GM12878 (cell line): Measurements from ENCODE around the gene CRMP1. TPM values are rescaled to one million over a fixed set of nuclear protein-coding genes. Genes with fewer than 3 reads are reported as not detected.

Source experiments
- ATAC-seq: fragments of 200-7000 bp; cut with Tn5 transposase; 3 replicates; pipeline ENCODE4 v1.9.1; 2020; ENCODE audit warnings: mild to moderate bottlenecking, moderate library complexity
- BruUV-seq: library from RNA; stranded (reverse); fragments of 400-500 nt; replicated peaks from 2 replicates; lab custom pipeline; 2021; lab: Mats Ljungman, UMichigan
- CTCF ChIA-PET: fragments of 300-600 bp; sonication (Branson Sonifier 250); formaldehyde crosslinking; extraction: SDS; loops from one replicate; lab custom pipeline; 2021; ENCODE audit warnings: inconsistent platforms; lab: Yijun Ruan, JAX
- POLR2A ChIA-PET: fragments of 350-600 bp; formaldehyde crosslinking; extraction: SDS; loops from one replicate; lab custom pipeline; 2021; ENCODE audit warnings: inconsistent platforms; lab: Charles Lee
- RAD21 ChIA-PET: fragments of 300-600 bp; sonication (Branson Sonifier 250); formaldehyde crosslinking; loops from one replicate; lab custom pipeline; 2023; ENCODE audit warnings: antibody characterized with exemption; ENCODE audit not compliant: unreplicated experiment; lab: Charles Lee
- SMC1A ChIA-PET: fragments of 300-600 bp; sonication (Branson Sonifier 250); formaldehyde crosslinking; loops from one replicate; lab custom pipeline; 2023; ENCODE audit not compliant: unreplicated experiment, uncharacterized antibody; lab: Charles Lee
- DNase-seq: peaks from one replicate; pipeline ENCODE4 v3.0.0-alpha.2; 2011; ENCODE audit warnings: low read depth, low spot score
- FAIRE-seq: peaks from 3 replicates; lab custom pipeline; 2011; peaks lifted over from hg19 to GRCh38; lab: Jason Lieb, UNC
- H2AFZ ChIP-seq: 2 replicates; pipeline ENCODE4 v1.6.0; 2011; ENCODE audit warnings: low read depth, low read length, control low read depth; ENCODE audit not compliant: control insufficient read depth
- H3K27ac ChIP-seq: 2 replicates; pipeline ENCODE4 v1.5.1; 2011; ENCODE audit warnings: control low read depth; ENCODE audit not compliant: control insufficient read depth, insufficient read depth
- H3K27me3 ChIP-seq, 2 experiments: replicated peaks in 1 of 2; 2 replicates each; pipeline versions ENCODE4 v1.6.0 to v1.6.1; 2011; ENCODE audit warnings: low read length in 1 of 2; ENCODE audit not compliant: control insufficient read depth in 2 of 2, insufficient read depth in 2 of 2
- H3K36me3 ChIP-seq, 2 experiments: 2 replicates each; pipeline ENCODE4 v1.5.1; 2011; ENCODE audit warnings: low read length in 1 of 2; ENCODE audit not compliant: control insufficient read depth in 2 of 2, insufficient read depth in 2 of 2
- H3K4me1 ChIP-seq: 2 replicates; pipeline ENCODE4 v1.6.1; 2011; ENCODE audit warnings: mild to moderate bottlenecking, low read length, moderate library complexity, mixed read lengths; ENCODE audit not compliant: control insufficient read depth, insufficient read depth
- H3K4me2 ChIP-seq: 2 replicates; pipeline ENCODE4 v1.6.0; 2011; ENCODE audit warnings: control low read depth; ENCODE audit not compliant: control insufficient read depth, insufficient read depth
- H3K4me3 ChIP-seq: fragments of 200-600 bp; sonication (generic); 2 replicates; pipeline ENCODE4 v1.5.1; 2016
- H3K79me2 ChIP-seq: 2 replicates; pipeline ENCODE4 v1.6.0; 2011; ENCODE audit warnings: low read length; ENCODE audit not compliant: control insufficient read depth, insufficient read depth
- H3K9ac ChIP-seq: 2 replicates; pipeline ENCODE4 v1.8.0; 2011; ENCODE audit warnings: low read length, control low read depth, mixed read lengths; ENCODE audit not compliant: control insufficient read depth, insufficient read depth
- H3K9me3 ChIP-seq: replicated peaks from 3 replicates; pipeline ENCODE4 v1.5.1; 2011; ENCODE audit warnings: mild to moderate bottlenecking, low read length; ENCODE audit not compliant: control insufficient read depth, insufficient read depth
- H4K20me1 ChIP-seq: 2 replicates; pipeline ENCODE4 v1.6.0; 2011; ENCODE audit not compliant: control insufficient read depth, insufficient read depth
- CEBPB ChIP-seq, 2 experiments: fragments of 150-350 bp in 1 of 2; IDR thresholded peaks; 2 replicates each; pipeline ENCODE4 v1.6.1; 2012 to 2014; ENCODE audit warnings: low read depth in 2 of 2, low read length in 2 of 2, borderline replicate concordance in 1 of 2, inconsistent platforms in 1 of 2
- FOXM1 ChIP-seq: IDR thresholded peaks from 2 replicates; pipeline ENCODE4 v1.6.1; 2012; ENCODE audit warnings: low read depth, mild to moderate bottlenecking, inconsistent platforms, low read length, moderate library complexity
- IKZF2 ChIP-seq, 2 experiments: fragments of 450-650 bp; IDR thresholded peaks; 2 replicates each; pipeline ENCODE4 v1.6.1; 2017; ENCODE audit warnings: mild to moderate bottlenecking in 2 of 2, moderate library complexity in 2 of 2
- NFYA ChIP-seq: IDR thresholded peaks from 2 replicates; pipeline ENCODE4 v1.6.1; 2011; ENCODE audit warnings: low read depth, mild to moderate bottlenecking, low read length, improper control_type of control experiment, borderline replicate concordance
- SKIL ChIP-seq: fragments of 450-650 bp; IDR thresholded peaks from 2 replicates; pipeline ENCODE4 v1.6.1; 2017; ENCODE audit warnings: mild to moderate bottlenecking, low read depth, inconsistent platforms; ENCODE audit not compliant: poor library complexity, severe bottlenecking
- ZNF622 ChIP-seq: fragments of 450-650 bp; IDR thresholded peaks from 2 replicates; pipeline ENCODE4 v1.6.1; 2017; ENCODE audit warnings: mild to moderate bottlenecking, inconsistent platforms
- WGBS: methylation state at CpG from one replicate; pipeline ENCODE4 v1.1.6; 2016; ENCODE audit warnings: low lambda C conversion rate; ENCODE audit not compliant: insufficient replicate concordance, insufficient coverage; ENCODE audit errors: missing lambda C conversion rate; 5-methylcytosine and 5-hydroxymethylcytosine counted together
- in situ Hi-C: fragments of 300-500 bp; cut with MboI; formaldehyde crosslinking; loops from 9 replicates; pipeline ENCODE4 v1.14.3; 2018; ENCODE audit warnings: mixed read lengths
- intact Hi-C: fragments of 100-400 bp; cut with micrococcal nuclease; formaldehyde crosslinking; loops from one replicate; pipeline ENCODE4 v1.14.2; 2022; ENCODE audit not compliant: unreplicated experiment
- polyA plus RNA-seq, 11 experiments: library from polyadenylated mRNA; depleted of rRNA in 4 of 11; unstranded in 6 of 11; stranded (reverse) in 5 of 11; fragments of >200 nt; fragmentation: Nextera tagmentation in 4 of 11; fragmentation: Illumina TruSeq in 1 of 11; extraction: Ambion mirVana in 4 of 11; extraction: Trizol in 1 of 11; gene quantifications; 1 replicate in 1 of 11; 2 replicates in 10 of 11; pipeline versions ENCODE4 v1.2.1 to v1.2.3, GENCODE V29; 2011 to 2016; ENCODE audit warnings: inconsistent platforms in 2 of 11, missing spikeins in 2 of 11, low read depth in 1 of 11
- total RNA-seq, 4 experiments: library from RNA; depleted of rRNA in 3 of 4; stranded (reverse); fragments of >200 nt in 3 of 4; fragmentation: Illumina TruSeq in 1 of 4; extraction: Trizol in 1 of 4; gene quantifications; 2 replicates each; pipeline versions ENCODE4 v1.2.1 to v1.2.3, GENCODE V29; 2013 to 2021

The CRMP1 gene
- total and polyA plus RNA-seq, 10 of the 15 experiments (the other 5 are each of a cell fraction or from before 2014, with no cell fraction given) = 0.03 to 1.4 (median 0.12) TPM; not detected in 2

DNA sequence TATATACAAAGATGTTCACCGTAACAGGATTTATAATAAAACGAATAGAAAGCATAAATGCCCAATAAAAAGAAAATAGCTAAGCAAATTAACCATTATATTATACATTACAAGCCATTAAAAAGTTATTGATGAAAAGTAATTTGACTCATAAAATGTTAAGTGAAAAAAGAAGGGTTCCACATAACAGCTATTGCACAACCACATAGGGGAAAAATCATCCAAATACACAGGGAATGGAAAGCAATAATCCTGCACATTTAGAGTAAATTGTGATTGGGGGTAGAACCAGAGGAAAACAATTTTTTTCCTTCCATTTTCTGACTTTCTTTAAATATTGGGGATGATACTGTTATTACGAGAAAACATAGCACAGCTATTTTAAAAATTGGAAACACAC is 38.0 kb downstream of the CRMP1 start:
- no peak for TF ChIP-seq NFYA
- TF ChIP-seq ZNF622 = no peak
- TF ChIP-seq FOXM1 = no peak
- no peak for TF ChIP-seq SKIL
- no peak for TF ChIP-seq CEBPB (IDR thresholded peaks at IDR 0.05; ENCODE audit: borderline replicate concordance in 1 of 2, low read depth in 2 of 2, low read length in 2 of 2)
- TF ChIP-seq IKZF2 (IDR thresholded peaks at IDR 0.05) = no peak
- no peaks in the 10 kb centered on the region for H3K79me2 ChIP-seq
- CTCF ChIA-PET = no interaction called here
- no peaks in the 10 kb centered on the region for H3K36me3 ChIP-seq
- ATAC-seq = no peak
- in situ Hi-C loops = no loop called here
- no peaks in the 10 kb centered on the region for H4K20me1 ChIP-seq
- no peak overlapping the region for H2AFZ ChIP-seq
- no peak overlapping the region for H3K4me3 ChIP-seq
- H3K27me3 ChIP-seq = no peaks in the 10 kb centered on the region; a peak in 3 of 4 replicates
- SMC1A ChIA-PET = no interaction called here
- POLR2A ChIA-PET = no interaction called here
- no peak for FAIRE-seq
- BruUV-seq = no TSS peak
- RAD21 ChIA-PET = no interaction called here
- WGBS = 27% methylated on average over 3 of the region's 3 CpGs
- H3K9ac ChIP-seq = no peak overlapping the region
- no peak overlapping the region for H3K27ac ChIP-seq
- no peaks in the 10 kb centered on the region for H3K9me3 ChIP-seq
- DNase-seq = no peak
- H3K4me1 ChIP-seq = no peaks in the 10 kb centered on the region
- intact Hi-C loops = no loop called here
- H3K4me2 ChIP-seq = no peak overlapping the region
